Osteoblast (primary cell): Measurements from ENCODE around the gene CPA3. TPM values are rescaled to one million over a fixed set of nuclear protein-coding genes. Genes with fewer than 3 reads are reported as not detected.

Source experiments
- DNase-seq: peaks from one replicate; pipeline ENCODE4 v3.0.0; 2011; ENCODE audit warnings: low spot score, mixed read lengths; ENCODE audit not compliant: insufficient read length; ENCODE audit errors: missing footprints
- H2AFZ ChIP-seq: 2 replicates; pipeline ENCODE4 v1.6.0; 2011; ENCODE audit warnings: mild to moderate bottlenecking, low read length
- H3K27ac ChIP-seq: 2 replicates; pipeline ENCODE4 v1.5.1; 2011; ENCODE audit warnings: mild to moderate bottlenecking, low read depth, low read length, moderate library complexity
- H3K27me3 ChIP-seq: 2 replicates; pipeline ENCODE4 v1.6.0; 2012; ENCODE audit warnings: mild to moderate bottlenecking, control low read depth, inconsistent platforms, low read length, moderate library complexity; ENCODE audit not compliant: insufficient read depth
- H3K36me3 ChIP-seq: 2 replicates; pipeline ENCODE4 v1.5.1; 2011; ENCODE audit warnings: mild to moderate bottlenecking, low read length, control low read depth, moderate library complexity; ENCODE audit not compliant: insufficient read depth
- H3K4me1 ChIP-seq: 2 replicates; pipeline ENCODE4 v1.5.1; 2011; ENCODE audit warnings: mild to moderate bottlenecking, low read length, control low read depth, moderate library complexity; ENCODE audit not compliant: insufficient read depth
- H3K4me2 ChIP-seq: 2 replicates; pipeline ENCODE4 v1.6.0; 2011; ENCODE audit warnings: mild to moderate bottlenecking, low read length; ENCODE audit not compliant: insufficient read depth
- H3K4me3 ChIP-seq: fragments of 200-600 bp; sonication (generic); 3 replicates; pipeline ENCODE4 v1.5.1; 2012; ENCODE audit warnings: mild to moderate bottlenecking, low read length, inconsistent platforms; ENCODE audit not compliant: insufficient read depth
- H3K79me2 ChIP-seq: 2 replicates; pipeline ENCODE4 v1.6.0; 2012; ENCODE audit warnings: mild to moderate bottlenecking, low read length, control low read depth, inconsistent platforms; ENCODE audit not compliant: insufficient read depth
- H3K9me3 ChIP-seq: 2 replicates; pipeline ENCODE4 v1.5.1; 2011; ENCODE audit warnings: low read depth, low read length, control low read depth
- H4K20me1 ChIP-seq: 2 replicates; pipeline ENCODE4 v1.6.0; 2012; ENCODE audit warnings: mild to moderate bottlenecking, low read length, control low read depth; ENCODE audit not compliant: insufficient read depth
- total RNA-seq: library from RNA; depleted of rRNA; stranded (reverse); fragments of >200 nt; gene quantifications from 2 replicates; pipeline ENCODE4 v1.2.3, GENCODE V29; 2012
- TF ChIP-seq, protein P1 (sequence below): IDR thresholded peaks from 2 replicates; pipeline ENCODE4 v1.5.1; 2011; ENCODE audit warnings: mild to moderate bottlenecking, low read depth, low read length, moderate library complexity; ENCODE audit errors: extremely low read depth

CPA3 gene
- total RNA-seq, 1 donor = 1.1 TPM

DNA sequence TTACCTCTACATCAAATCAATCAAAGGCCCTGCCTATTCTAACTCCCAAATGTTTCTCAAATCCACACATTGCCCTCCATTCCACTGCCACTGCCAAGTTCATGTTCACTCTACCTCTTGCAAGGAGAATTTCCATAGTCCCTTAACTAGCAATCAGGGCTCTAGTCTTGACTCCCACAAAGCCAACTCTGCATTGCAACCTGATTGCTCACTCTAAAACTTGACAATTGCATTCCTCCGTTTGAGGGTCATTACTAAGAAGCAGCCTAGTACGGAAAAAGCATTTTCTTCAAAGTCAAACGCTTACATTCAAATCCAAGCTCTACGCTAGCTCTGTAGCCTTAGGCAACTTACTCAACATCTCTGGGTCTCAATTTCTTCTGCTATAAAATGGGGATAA is 1.2 kb downstream of the CPA3 start:
- Histone ChIP-seq H3K4me2 (no peak overlapping the region), H3K4me1 (peaks cover 5% of the 10 kb centered on the region), H3K9me3 (no peaks in the 10 kb centered on the region), H3K79me2 (no peaks in the 10 kb centered on the region), H2AFZ (no peak overlapping the region), H3K36me3 (no peaks in the 10 kb centered on the region), H4K20me1 (no peaks in the 10 kb centered on the region), H3K27ac (no peak overlapping the region), H3K27me3 (no peaks in the 10 kb centered on the region), H3K4me3 (no peak overlapping the region)
- no peak for DNase-seq
- TF ChIP-seq, protein P1, sequence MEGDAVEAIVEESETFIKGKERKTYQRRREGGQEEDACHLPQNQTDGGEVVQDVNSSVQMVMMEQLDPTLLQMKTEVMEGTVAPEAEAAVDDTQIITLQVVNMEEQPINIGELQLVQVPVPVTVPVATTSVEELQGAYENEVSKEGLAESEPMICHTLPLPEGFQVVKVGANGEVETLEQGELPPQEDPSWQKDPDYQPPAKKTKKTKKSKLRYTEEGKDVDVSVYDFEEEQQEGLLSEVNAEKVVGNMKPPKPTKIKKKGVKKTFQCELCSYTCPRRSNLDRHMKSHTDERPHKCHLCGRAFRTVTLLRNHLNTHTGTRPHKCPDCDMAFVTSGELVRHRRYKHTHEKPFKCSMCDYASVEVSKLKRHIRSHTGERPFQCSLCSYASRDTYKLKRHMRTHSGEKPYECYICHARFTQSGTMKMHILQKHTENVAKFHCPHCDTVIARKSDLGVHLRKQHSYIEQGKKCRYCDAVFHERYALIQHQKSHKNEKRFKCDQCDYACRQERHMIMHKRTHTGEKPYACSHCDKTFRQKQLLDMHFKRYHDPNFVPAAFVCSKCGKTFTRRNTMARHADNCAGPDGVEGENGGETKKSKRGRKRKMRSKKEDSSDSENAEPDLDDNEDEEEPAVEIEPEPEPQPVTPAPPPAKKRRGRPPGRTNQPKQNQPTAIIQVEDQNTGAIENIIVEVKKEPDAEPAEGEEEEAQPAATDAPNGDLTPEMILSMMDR = no peak

DNA sequence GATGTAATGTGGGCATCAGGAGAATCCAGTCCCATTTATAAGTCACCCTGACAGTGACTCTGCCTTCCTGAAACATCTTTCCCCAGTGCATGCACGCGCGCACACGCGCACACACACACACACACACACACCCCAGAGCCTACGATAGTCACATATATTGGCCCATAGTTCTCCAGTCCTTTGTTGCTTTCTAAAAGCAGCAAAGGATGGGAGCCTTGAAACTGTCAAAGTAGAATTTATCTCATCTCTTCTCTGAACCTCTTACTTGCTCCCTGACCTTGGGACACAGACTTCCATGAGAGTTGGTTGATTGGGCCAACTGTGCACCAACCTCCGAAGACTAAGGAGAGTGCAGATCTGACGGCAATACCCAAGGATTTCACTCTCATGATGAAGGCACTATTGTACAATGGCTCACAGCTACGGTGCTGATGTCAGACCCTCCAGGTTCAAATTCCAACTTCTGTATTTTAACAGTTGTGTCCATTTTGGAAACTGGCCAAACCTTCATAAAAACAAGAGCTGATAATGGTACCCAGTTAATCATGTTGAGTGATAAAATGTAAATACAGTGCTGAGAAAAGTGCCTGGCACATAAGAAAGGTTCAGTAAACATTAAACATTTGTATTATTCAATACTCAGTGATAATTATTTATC is 8.3 kb downstream of the CPA3 start:
- no peak overlapping the region for H3K4me2 ChIP-seq
- no peaks in the 10 kb centered on the region for H3K79me2 ChIP-seq
- H2AFZ ChIP-seq = no peak overlapping the region
- no peaks in the 10 kb centered on the region for H4K20me1 ChIP-seq
- no peak overlapping the region for H3K27ac ChIP-seq
- no peak for DNase-seq
- H3K27me3 ChIP-seq = no peaks in the 10 kb centered on the region
- TF ChIP-seq, protein P1 = no peak
- no peaks in the 10 kb centered on the region for H3K36me3 ChIP-seq
- H3K9me3 ChIP-seq = no peaks in the 10 kb centered on the region
- no peaks in the 10 kb centered on the region for H3K4me1 ChIP-seq
- no peak overlapping the region for H3K4me3 ChIP-seq

DNA sequence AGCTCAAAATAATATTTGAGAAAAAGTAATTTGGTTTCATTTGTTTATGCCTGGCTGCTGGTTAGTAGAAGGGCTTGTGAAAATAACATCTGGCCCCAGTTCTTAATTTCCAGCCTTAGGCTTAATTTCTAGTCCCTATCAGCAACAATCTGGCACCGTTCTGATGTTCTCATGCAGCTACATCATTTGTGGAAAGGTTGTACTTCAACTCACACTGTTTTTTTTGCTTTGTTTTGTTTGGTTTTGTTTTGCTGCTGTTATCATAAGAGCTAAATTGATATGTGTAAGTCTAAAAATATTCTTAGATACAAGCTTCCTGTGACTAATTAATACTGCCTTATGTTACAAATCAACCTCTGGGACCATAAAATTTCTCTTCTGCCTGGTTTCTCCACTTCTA is 8.9 kb downstream of the CPA3 start:
- Histone ChIP-seq H4K20me1 (no peaks in the 10 kb centered on the region), H3K4me2 (no peak overlapping the region), H3K4me1 (no peaks in the 10 kb centered on the region), H3K9me3 (no peaks in the 10 kb centered on the region), H3K27ac (no peak overlapping the region), H3K36me3 (no peaks in the 10 kb centered on the region), H2AFZ (no peak overlapping the region), H3K4me3 (no peak overlapping the region), H3K27me3 (no peaks in the 10 kb centered on the region), H3K79me2 (no peaks in the 10 kb centered on the region)
- no peak for DNase-seq
- TF ChIP-seq, protein P1 = no peak

DNA sequence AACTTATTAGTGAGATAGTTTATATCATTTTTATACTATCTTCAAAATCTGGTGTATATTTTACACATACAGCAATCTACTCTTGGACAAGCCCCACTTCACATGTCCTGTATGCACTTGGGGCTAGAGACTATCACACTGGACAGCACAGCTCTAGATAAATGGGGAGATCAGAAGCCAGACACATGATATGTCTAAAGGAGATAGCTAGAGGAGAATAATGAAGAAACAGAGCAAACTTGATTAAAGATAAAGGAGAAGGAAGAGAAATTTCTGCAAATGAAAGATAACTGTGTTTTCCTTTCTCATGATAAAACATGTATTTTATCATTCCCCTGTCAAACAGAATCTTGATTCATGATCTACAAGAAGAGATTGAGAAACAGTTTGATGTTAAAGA is 13.0 kb downstream of the CPA3 start:
- Histone ChIP-seq H3K9me3 (no peaks in the 10 kb centered on the region), H3K4me3 (no peak overlapping the region), H3K27me3 (no peaks in the 10 kb centered on the region), H3K4me1 (peaks cover 21% of the 10 kb centered on the region), H2AFZ (no peak overlapping the region), H3K36me3 (no peaks in the 10 kb centered on the region), H3K79me2 (no peaks in the 10 kb centered on the region), H4K20me1 (no peaks in the 10 kb centered on the region), H3K4me2 (no peak overlapping the region), H3K27ac (no peak overlapping the region)
- DNase-seq = no peak
- TF ChIP-seq, protein P1 = no peak
